GM18526 (cell line): Measurements from ENCODE around the gene SPATA32.

Experiments
- POLR2A ChIP-seq: IDR thresholded peaks from 3 replicates; pipeline ENCODE4 v1.6.1; 2011; ENCODE audit not compliant: insufficient read length; ENCODE audit errors: extremely low read depth

The SPATA32 gene

DNA sequence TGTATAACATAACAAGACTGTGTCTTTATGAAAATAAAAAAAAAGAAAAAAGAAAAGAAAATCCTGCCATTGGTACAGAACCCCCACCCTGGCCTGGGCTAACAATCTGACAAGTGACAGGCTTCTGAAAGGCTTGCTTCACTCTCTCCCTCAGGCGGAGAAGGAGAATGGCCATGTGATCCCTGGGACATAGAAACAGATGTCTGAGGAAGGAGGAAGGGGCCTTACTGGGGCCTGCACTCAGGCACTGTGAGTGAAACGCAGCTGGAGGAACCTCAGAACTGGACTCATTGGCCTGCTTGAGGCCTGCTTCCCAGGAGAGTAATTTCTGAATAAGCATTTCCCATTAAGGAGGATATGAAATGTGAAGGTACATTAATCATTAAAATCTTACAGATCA is 37.5 kb upstream of the SPATA32 start:
- TF ChIP-seq POLR2A, result no peak

DNA sequence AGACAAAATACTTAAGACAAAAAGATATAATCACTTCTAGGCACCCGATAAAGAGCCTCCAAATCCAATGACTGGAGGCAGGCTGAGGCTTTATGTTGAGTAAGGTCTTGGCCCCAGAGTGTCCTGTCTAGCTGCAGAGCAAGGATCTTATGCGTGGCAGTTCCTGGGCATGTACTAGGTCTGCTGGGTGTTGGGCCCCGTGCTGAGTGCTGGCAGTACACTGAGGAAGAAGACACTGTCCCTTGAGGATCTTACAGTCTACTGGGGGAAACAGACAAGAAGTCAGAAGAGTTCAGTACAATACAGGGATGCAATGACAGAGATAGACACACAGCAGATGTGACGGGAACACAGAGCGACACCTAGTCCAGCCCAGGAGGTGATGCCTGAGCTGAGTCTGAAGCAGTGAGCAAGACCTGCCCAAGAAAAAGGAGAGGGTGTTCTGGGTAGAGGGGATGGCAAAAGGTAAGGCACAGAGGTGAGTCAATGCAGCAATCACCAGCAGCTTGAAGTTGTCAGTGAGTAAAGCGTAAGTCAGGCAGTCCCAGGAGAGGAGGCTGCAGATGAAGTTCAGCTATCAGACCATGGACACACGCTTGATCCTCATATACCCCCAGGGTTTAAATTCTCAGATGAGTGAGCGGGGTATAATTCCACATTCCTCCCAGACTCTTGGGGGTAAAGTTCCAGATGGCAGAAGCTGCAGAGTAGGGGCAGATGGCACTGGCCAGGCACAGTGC is 36.8 kb upstream of the SPATA32 start:
- no peak for TF ChIP-seq POLR2A

DNA sequence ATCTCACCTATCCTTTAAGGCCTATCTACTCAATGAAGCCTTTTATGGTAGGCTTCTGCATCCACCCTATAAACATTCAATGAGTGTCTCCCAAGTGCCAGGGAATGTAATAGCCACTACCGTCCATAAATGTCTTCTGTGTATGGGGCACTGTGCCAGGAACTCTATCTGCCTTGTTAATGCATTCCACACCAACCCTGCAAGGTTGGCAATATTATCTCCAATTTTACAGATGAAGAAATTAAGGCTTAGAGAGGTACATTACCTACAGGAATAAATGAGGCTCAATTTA is 34.9 kb upstream of the SPATA32 start:
- no peak for TF ChIP-seq POLR2A

DNA sequence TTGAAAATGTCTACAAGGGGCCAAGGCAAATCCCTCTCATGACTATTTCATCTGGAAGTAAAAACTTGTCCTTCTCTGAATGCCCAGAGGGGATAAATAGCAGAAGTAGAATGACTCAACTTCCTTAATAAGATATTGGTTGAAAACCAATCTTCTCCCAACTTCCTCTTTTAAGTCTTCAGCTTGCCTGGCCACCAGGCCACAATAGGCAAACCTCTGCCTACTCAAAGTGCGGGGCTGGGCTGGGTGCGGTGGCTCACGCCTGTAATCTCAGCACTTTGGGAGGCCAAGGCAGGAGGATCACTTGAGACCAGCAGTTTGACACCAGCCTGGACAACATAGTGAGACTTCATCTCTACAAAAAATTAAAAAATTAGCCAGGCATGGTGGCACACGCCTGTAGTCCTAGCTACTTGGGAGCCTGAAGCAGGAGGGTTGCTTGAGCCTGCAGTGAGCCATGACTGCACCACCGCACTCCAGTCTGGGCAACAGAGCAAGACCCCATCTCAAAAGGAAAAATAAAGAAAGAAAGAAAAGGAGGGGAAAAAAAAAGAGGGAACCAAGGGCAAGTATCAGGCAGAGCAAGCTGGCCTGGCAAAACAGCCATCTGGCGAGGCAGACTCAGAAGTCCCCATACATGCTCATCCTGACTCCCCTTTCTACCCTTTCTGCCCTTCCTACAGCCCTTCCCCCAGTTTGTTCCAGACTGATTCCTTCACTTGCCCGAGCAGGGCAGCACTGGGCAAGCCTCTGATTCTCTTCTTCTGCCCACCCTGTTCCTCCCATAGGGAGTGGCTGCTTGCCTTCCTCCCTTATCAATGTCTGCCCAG is 34.3 kb upstream of the SPATA32 start:
- TF ChIP-seq POLR2A, result no peak

DNA sequence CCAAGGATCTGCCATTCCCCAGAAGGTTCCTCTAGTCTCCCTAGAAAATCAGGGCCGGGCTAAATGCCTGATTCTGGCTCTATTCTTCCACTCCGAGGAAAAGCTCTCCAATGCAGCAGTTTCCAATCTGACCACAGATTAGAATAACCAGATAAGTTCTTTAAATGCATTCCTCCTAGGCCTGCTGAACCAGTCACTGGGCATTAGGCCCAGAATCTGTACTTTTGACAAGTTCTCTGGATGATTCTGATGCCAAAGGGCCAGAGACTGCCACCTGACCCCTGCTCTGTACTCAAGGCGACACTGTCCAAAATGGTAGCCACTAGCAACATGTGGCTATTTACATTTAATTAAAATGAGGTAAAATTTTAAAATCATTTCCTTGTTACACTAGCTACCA is 32.6 kb upstream of the SPATA32 start:
- TF ChIP-seq POLR2A, result no peak

DNA sequence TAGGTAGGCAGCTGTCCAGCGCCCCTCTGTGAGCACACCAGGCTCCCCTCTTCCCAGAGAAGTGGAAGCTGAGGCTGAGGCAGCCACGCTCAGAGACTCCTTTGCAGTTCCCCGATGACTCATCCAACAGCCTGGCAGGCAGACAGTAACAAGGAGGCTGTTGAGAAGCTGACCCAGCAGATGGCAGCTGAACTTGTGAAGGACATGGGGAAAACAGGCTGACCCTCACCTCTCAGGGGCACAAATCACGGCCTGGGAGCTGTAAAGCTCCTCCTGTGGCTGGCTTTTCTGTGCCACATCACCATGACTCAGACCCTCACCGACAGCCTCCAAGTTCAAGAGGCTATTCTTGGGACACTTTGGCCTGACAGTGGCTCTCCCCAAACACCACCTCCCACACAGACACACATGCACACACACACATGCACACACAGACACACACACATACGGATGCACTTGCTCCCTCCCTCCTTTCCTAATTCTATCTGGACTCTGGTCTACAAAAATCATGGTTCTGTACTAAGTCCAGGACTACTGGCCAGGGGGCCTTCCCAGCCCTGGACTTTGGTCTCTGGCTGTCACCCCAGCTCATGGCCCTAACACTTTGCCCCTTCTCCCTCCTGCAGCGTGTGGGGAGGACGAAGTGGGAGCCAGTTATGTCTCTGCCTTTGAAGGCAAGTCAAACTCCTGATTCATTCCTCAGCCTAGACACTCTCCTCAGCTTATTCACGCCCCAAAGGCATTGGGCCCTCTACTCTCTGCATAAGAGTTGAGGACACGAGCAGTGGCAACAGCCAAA is 31.7 kb upstream of the SPATA32 start:
- TF ChIP-seq POLR2A, result no peak

DNA sequence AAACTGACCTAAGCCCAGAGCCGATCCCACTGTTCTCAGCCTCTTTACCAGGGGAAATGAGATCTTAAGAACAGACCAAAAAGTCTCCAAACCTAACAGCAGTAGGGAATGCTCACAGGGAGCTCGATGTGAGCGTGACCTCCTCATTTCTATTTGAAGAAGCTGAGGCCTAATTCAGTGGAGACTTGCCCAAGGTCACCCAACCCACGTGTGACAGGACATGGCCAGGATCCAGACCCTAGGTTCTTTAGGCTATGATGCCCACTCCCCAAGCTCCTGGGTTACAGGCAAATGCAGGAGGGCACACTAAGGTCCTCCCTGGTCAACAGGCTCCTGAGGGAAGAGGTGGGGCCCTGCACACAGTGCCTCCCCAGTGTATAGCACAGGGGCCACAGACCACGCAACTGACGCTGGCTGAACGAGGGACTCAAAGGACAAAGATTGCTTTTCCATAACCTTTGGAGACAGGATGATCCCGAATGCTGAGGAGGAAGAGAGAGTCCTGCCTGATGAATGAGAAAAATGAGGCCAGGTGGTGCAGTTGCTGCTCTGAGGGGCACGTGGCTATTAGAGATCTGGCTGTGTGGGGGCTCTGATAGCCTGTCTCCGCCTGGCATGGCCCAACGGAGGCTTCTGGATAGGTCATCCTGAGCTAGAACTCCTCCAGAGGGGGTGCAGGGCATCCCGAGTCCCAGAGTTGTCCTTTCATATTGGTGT is 31.0 kb upstream of the SPATA32 start:
- TF ChIP-seq POLR2A, result no peak

DNA sequence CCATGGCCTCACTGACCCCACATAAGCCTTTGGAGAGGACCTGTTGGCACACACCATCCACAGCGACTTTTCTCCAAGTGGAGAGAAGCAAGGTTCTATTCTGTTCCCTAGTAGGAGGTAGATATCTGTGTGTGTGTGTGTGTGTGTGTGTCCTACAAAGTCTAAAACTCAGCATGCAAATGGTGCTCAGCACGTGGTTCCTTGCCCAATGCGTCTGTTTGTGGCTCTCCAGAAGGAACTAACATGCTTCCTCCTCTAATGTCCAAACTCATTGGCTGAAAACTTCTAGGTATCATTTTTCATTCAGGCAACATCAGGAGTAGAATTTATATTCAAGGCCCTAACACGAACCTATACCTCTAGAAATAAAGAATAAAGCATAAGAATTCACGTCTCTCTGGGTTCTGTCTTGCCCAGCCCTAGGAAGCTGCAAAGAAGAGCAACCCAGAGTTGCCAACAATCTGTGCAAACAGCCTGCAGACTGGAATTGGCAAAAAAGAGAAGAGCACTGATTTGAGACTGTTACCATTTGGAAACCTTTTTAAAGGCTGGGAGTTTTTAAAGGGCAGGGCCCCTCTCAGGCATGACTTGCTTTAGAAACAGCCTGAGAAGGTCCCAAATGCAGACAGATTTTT is 29.4 kb upstream of the SPATA32 start:
- no peak for TF ChIP-seq POLR2A

DNA sequence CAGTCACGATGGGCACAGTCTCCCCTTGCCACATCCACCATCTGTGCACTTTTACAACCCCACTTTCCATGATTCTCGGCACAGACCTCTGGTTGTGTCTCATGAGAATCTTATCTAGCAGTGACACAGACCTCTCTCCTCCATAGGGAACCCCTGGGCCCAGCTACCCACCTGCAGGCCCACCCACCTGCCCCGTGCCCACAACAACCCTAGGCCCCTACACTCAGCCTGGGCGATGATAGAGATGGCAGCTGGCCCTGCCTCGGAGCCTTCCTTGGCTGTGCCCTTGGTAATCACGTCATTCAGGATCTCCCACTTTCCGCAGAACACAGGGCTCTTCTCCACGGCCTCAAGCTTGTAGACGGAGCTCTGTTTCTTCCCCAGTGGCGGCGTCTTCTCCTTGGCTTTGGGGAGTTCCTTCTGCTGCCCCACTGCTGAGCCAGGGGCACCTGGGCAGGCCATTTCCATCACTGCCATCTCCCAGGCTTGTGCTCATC is 28.4 kb upstream of the SPATA32 start:
- TF ChIP-seq POLR2A, result no peak

DNA sequence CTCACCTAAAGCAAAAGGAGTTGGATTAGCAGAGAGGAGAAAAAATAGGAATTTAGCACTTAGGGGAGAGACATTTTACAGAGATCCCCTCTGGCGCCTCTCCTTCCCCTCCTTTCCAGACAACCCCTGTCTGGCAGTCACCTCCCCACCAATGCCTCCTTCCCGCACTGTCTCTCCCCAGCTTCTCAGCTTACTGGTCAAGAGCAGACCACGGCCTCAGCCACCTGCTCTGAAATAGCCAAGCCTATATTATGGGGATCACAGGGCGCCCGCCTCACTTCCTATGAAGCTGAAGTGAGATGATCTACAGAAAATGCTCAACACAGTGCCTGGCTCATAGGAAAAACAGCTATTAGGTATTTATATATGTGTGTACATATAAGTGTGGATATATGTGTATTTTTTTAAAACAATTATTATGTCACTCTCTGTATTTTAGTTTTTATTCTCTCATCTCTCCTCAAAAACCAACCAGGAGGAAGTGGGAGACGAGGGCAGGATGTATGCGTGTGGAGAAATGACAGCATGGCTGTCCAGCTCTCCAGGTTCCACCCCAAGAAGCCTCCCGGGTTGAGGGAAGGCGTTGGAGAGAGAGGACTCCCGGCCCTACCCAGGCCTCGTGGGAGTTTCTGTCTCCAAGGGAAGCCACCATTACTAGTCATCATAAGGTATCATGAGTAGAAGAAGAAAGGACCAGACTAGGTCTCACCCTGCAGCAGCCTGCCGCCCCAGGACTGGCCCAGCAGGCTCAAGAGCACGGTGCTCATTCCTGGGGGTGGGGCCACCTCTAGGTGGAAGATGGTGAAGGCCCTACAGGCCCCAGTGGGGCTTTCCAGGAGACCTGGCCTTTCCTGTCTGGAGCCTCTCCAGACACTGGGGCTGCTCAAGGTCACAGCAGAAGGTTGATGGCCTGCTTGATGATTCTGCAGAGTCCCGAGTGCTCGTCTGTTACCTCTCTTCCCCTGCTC is 27.7 kb upstream of the SPATA32 start:
- TF ChIP-seq POLR2A, result no peak

DNA sequence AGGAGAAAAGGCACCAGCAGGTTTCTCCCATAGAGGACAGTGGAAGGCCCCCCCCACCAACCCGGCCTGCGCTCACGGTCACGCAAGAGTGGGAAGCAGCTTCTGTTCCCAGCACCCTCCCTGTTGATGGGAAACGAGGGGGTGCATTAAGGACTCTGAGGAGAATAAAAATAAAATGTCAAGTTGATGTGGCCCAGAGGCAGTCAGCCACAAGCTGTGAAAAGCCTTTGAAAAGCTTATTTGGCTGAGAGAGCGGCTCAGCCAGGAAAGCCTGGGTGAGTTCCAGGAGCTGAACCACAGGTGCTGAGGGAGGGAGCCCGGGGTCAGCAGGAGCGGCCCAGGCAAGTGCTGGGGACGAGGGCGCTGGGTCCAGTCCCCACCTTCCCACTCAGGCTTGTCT is 26.9 kb upstream of the SPATA32 start:
- TF ChIP-seq POLR2A, result no peak

DNA sequence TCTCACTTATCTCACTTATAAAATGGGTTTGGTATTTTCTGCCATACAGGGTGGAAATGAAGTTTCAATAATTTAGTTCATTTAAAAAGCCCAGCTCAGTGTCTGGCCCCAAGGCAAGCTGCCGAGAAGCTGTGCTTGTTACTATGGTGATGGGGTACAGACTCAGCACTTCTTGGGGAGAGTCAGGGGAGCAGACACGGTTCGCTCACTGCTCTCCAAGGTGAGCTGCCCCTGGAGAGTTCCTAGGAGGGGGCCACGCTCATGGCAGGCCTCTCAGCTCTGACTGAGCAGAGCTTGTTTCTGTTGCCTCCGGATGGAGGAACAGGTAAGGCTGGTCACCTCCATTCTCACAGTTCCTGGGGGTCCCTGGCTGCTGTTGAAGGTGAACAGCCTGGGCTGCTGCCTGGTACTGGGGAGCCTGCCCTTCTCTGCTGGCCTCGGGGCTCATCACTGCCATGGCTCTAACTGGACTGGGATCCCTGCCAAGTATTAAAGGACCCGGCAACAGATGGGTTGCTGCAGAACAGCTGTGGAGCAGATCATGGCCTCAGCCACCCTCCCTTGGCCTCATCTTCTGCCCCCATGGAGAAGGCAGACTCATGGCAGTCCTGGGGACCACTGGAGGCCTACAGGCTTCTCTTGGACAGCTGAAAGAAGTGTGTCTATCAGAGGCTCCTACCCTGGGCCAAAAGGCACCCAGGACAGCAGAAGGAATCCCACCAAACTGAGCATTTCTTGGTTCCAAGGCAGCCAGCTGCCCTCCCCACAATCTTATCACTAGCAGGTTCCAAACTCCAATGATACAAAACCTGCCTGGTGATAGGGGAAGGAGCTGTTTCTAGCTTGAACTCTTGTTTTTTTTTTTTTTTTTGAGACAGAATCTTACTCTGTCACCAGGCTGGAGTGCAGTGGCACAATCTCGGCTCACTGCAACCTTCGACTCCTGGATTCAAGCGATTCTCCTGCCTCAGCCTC is 25.9 kb upstream of the SPATA32 start:
- TF ChIP-seq POLR2A, result no peak

DNA sequence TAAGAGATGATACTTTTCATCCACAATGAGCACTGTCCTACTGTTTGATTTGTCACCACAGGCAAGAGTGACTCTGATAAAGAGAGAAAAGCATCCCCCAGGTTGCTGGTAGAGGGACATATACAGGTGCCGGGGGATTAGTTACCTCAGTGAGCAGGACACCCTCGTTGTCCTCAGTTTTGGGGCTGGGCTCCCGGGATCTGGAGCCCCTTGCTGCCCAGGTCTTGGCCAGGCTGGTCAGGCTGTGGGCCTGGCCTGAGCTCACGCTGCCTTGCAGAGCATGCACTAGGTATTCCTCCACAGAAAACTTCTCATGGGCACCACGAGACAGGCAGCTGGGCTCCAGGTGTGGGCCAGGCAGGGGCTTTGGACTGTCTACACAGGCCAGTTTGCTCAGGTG is 24.4 kb upstream of the SPATA32 start:
- TF ChIP-seq POLR2A, result no peak
